LNCaP clone FGC (cell line): ENCODE results near the gene LARP1B.
A peak's percentile ranks its signal among the peaks of the same experiment; 100 is the strongest.
"Not testable (repeated sequence)": the region's sequence is repeated elsewhere in the genome, so short reads cannot be mapped to it uniquely, and the experiment has no call there.

ENCODE experiments used
- DNase-seq: peaks from one replicate; pipeline ENCODE4 v3.0.0-alpha.2; 2011; ENCODE audit warnings: low read depth
- H3K4me3 ChIP-seq: 2 replicates; pipeline ENCODE4 v1.5.1; 2011; ENCODE audit warnings: mild to moderate bottlenecking, low read depth, low read length, control low read depth
- CTCF ChIP-seq: IDR thresholded peaks from 2 replicates; pipeline ENCODE4 v1.5.1; 2012; ENCODE audit warnings: mild to moderate bottlenecking; ENCODE audit not compliant: control insufficient read depth, insufficient read depth; ENCODE audit errors: extremely low read depth

LARP1B gene

GRCh38 chr4:128242601-128243000 is 181.5 kb downstream of the LARP1B start:
- DNase-seq = no peak
- H3K4me3 ChIP-seq = no peak overlapping the region
- no peak for TF ChIP-seq CTCF

DNA sequence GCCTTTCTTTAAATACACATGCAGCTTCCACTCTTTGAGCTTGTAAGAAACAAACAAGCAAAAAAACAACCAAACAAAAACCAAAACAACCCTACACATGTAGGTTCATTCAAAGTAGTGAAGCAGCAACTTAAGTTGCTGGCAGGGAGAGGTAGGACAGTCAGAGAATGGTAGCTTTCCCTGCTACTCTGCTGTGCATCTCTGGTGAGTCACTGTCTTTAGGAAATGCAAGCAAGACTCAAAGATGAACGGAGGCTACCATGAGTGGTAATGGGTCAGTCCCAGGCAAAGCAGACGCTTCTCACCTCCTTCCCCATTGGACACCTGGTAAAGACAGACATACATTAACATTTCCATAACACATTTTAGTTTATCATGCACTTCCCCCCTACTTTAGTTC is 183.3 kb downstream of the LARP1B start:
- no peak overlapping the region for H3K4me3 ChIP-seq
- no peak for DNase-seq
- TF ChIP-seq CTCF = no peak

- H3K4me3 ChIP-seq, DNase-seq: not testable (repeated sequence)
Measured at GRCh38 chr4:128245391-128245790, 184.3 kb downstream of the LARP1B start.

DNA sequence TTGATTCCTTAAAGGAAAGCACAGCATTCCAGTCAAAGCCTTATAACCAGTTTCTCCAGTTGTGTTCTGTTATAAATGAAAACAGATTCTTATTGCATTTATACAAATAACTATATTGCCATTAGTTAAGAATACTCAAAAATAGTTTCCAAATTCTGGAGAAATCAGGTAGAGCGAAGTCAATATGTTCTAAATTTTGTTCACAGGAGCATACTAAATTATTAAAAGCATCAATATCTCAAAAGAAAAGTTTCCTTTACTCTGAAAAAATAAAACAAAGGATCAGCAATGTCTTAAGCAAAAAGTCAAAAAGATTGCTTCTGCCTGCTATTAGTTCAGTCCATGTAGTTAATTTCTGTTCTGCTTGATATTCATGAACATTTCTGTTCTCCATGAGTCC is 186.8 kb downstream of the LARP1B start:
- DNase-seq = no peak
- no peak overlapping the region for H3K4me3 ChIP-seq
- no peak for TF ChIP-seq CTCF

DNA sequence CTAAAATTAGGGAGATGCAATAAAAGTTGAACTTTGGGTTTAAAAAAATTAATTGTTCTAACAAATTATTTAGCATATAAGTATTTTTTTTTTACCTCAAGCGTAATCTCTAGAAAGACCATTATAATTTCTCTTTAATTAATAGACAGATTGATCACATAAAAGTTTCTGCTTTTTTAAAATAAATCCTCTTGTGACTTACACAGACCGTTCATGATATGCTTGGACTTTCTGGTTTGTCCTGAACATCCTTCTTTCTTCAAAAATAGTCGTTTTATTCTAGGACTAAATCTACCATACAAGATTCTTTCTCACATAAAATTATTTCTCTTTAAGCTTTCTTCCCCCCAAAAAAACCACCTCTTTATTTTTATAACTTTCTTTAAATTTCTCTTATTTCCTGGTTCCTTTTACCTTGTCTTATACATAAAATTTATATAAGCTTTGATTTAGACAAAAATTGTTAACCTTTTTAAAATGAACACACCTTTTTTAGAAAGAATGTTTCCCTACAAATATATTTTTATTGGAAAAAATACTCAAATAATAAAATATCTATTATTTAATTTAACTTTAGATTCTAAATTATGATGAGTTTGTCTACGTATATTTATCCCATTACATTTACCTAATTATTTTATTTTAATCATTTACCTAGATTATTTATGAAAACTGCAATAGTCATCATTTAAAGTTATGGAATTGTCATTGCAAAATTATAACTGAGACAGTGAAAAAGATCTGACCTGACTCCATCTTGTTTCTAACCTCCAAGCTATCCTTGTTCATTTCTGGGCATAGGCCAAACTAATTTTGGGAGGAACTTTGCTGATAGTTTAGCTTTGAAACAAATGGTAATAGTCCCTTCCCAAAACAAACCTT is 188.9 kb downstream of the LARP1B start:
- no peak for DNase-seq
- no peak for TF ChIP-seq CTCF

GRCh38 chr4:128255906-128256305 is 194.8 kb downstream of the LARP1B start:
- DNase-seq = peak; percentile 75
- no peak for TF ChIP-seq CTCF
- no peak overlapping the region for H3K4me3 ChIP-seq

More for the DNA sequence above, 188.9 kb downstream of the LARP1B start:
- no peak overlapping the region for H3K4me3 ChIP-seq

DNA sequence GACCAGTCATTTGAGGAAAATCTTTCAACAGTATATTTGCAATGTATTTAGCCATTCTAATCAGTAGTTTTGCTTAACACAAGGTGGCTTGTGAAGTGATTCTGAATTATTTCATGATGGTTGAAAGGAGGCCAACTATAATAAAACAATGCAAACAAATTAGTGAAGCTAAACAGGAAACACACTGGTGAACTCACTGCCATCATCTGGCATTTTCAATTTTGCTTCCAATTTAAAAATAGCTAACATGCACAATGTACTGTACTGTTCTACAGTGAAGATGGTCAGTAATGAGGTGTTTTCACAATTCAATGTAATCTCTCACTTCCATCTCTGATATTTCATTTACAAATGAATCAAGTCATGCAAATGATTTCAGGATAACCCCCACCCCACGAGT is 195.4 kb downstream of the LARP1B start:
- H3K4me3 ChIP-seq = no peak overlapping the region
- no peak for TF ChIP-seq CTCF

GRCh38 chr4:128258166-128258565 is 197.1 kb downstream of the LARP1B start:
- not testable (repeated sequence) for H3K4me3 ChIP-seq, DNase-seq

More for the DNA sequence above, 195.4 kb downstream of the LARP1B start:
- peak; percentile 34 for DNase-seq

GRCh38 chr4:128259889-128260288 is 198.8 kb downstream of the LARP1B start:
- not testable (repeated sequence) for H3K4me3 ChIP-seq, DNase-seq
